Natural killer cell treated with Interleukin-12 subunit alpha and Interleukin-12 subunit beta and Interleukin-15 and Interleukin-18, amount 100 ng/mL, for 72 hours (primary cell): Measurements from ENCODE around the gene CTDP1. TPM values are rescaled to one million over a fixed set of nuclear protein-coding genes. Genes with fewer than 3 reads are reported as not detected.
A peak's percentile ranks its signal among the peaks of the same experiment; 100 is the strongest.

ENCODE experiments used
- ATAC-seq, 2 donors: fragments of 150-1000 bp; cut with Tn5 transposase in 1 of 2; sonication (Bioruptor Pico), chemical (Tn5 transposase) in 1 of 2; 2 replicates each; pipeline ENCODE4 v1.10.0; 2021
- DNase-seq: peaks from one replicate; pipeline ENCODE4 v3.0.0; 2022; ENCODE audit warnings: low spot score
- H3K27ac Mint-ChIP-seq, 2 donors: 1 replicate in 1 of 2; 2 replicates in 1 of 2; pipeline ENCODE4 v1.8.0; 2022; ENCODE audit warnings: mixed read lengths in 2 of 2, mild to moderate bottlenecking in 1 of 2, moderate library complexity in 1 of 2
- H3K27me3 Mint-ChIP-seq, 2 donors: 1 replicate in 1 of 2; 2 replicates in 1 of 2; pipeline ENCODE4 v1.8.0; 2022; ENCODE audit warnings: mixed read lengths in 2 of 2
- H3K36me3 Mint-ChIP-seq: one replicate; pipeline ENCODE4 v1.8.0; 2022; ENCODE audit warnings: mixed read lengths
- H3K4me1 Mint-ChIP-seq, 2 donors: 1 replicate in 1 of 2; 2 replicates in 1 of 2; pipeline ENCODE4 v1.8.0; 2022; ENCODE audit warnings: low read depth in 2 of 2, mixed read lengths in 2 of 2, mild to moderate bottlenecking in 1 of 2
- H3K4me3 Mint-ChIP-seq: one replicate; pipeline ENCODE4 v1.8.0; 2022; ENCODE audit warnings: mixed read lengths
- H3K9me3 Mint-ChIP-seq: 2 replicates; pipeline ENCODE4 v1.8.0; 2022; ENCODE audit warnings: mixed read lengths
- total RNA-seq, 2 donors: library from RNA; stranded (reverse); gene quantifications; one replicate each; pipeline ENCODE4 v1.2.3, GENCODE V29; 2022

CTDP1 gene, protein sequence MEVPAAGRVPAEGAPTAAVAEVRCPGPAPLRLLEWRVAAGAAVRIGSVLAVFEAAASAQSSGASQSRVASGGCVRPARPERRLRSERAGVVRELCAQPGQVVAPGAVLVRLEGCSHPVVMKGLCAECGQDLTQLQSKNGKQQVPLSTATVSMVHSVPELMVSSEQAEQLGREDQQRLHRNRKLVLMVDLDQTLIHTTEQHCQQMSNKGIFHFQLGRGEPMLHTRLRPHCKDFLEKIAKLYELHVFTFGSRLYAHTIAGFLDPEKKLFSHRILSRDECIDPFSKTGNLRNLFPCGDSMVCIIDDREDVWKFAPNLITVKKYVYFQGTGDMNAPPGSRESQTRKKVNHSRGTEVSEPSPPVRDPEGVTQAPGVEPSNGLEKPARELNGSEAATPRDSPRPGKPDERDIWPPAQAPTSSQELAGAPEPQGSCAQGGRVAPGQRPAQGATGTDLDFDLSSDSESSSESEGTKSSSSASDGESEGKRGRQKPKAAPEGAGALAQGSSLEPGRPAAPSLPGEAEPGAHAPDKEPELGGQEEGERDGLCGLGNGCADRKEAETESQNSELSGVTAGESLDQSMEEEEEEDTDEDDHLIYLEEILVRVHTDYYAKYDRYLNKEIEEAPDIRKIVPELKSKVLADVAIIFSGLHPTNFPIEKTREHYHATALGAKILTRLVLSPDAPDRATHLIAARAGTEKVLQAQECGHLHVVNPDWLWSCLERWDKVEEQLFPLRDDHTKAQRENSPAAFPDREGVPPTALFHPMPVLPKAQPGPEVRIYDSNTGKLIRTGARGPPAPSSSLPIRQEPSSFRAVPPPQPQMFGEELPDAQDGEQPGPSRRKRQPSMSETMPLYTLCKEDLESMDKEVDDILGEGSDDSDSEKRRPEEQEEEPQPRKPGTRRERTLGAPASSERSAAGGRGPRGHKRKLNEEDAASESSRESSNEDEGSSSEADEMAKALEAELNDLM
- 10 to 100 TPM; 36.6 to 45.3 TPM for total RNA-seq

DNA sequence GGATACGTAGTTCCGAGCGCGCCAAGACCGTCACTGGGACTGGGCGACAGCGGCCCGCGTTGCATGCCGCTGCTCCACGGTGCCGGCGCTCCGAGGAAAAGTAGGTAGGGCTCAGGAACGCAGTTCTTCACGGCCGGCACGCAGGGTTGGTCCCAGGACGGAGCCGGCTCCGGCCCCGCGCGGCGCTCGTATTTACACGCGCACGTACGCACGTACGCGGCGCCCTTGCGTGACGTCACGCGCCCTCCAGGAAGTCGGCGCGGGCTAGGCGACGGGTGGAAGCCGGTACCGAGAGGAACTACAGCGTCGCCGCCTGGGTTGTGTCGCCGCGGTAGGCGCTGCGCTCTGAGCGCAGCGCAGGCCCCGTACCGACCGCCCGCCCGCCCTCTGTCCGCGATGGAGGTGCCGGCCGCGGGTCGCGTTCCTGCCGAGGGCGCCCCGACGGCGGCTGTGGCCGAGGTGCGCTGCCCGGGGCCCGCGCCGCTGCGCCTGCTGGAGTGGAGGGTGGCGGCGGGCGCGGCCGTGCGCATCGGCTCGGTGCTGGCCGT is at the start of gene CTDP1:
TSS of gene CTDP1 (plus strand) at position 252 of the 548 bp plus-strand sequence. CDS start at position 397, 145 bp downstream.
- DNase-seq (peak; percentile 93), ATAC-seq (peak; percentile 80 to 84)
- Mint-ChIP-seq H3K4me3 (peak within 1 kb of the TSS; percentile 93), H3K36me3 (peaks cover 5% of the 10 kb centered on the region), H3K9me3 (no peaks in the 10 kb centered on the region), H3K27me3 (no peaks in the 10 kb centered on the region), H3K4me1 (peaks cover 43 to 45% of the 10 kb centered on the region in 2 donors), H3K27ac (peak within 1 kb of the TSS; percentile 97 to 98)

DNA sequence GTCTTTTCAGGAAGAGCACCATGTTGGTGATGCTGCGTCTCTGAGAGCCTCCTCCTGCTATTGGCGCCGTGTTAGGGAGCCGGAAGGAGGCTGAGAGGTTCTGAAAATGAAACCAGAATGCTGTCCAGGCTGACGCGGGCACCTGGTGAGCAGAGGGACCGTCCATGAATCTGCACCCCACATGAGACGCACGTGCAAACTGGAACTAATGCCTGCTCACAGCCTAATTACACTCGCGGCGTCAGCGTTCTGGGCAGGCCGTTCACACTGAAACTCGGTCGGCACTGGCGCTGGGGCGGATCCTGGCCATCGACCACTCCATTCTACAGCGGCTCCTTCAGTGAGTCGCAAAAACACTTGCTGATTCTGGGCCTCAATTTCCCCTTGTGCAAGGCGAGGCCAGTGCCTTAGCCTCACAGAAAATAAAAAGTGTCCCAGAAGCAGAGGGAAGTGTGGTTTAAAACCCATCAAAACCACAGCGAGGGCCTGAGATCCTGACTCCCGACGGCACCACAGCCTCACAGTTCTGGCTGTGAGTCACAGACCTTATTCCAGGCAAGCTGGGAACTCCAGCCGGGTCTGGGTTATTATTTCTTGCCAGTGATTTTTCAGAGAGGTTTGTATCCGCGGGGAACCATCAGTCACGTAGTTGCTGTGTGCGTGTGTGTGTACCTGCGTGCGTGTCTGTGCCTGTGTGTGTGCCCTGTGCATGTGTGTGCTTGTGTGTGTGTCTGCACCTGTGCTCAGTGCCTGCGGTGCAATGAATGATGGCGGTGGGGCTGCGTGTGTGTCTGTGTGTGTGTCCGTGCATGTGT is 49.1 kb upstream of the CTDP1 start:
- ATAC-seq, result no peak
- Mint-ChIP-seq H3K27ac (peak overlapping the region; percentile 11 to 22), H3K9me3 (peaks cover 13% of the 10 kb centered on the region), H3K27me3 (peaks cover 18 to 20% of the 10 kb centered on the region in 2 donors), H3K4me3 (peak overlapping the region; percentile 26), H3K4me1 (peaks cover 21 to 25% of the 10 kb centered on the region in 2 donors), H3K36me3 (no peaks in the 10 kb centered on the region)
- no peak for DNase-seq

DNA sequence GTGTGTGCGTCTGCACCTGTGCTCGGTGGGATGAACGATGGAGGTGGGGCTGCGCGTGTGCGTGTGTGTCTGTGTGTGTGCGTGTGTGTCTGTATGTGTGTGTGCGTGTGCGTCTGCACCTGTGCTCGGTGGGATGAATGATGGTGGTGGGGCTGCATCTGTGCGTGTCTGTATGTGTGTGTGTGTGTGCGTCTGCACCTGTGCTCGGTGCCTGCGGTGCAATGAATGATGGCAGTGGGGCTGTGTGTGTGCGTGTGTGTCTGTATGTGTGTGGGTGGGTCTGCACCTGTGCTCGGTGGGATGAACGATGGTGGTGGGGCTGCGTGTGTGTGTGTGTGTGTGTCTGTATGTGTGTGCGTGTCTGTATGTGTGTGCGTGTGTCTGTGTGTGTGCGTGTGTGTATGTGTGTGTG is 48.5 kb upstream of the CTDP1 start:
- ATAC-seq (no peak), DNase-seq (no peak)
- peak overlapping the region; percentile 26 for H3K4me3 Mint-ChIP-seq
- H3K4me1 Mint-ChIP-seq, result peaks cover 21 to 25% of the 10 kb centered on the region in 2 donors
- peaks cover 13% of the 10 kb centered on the region for H3K9me3 Mint-ChIP-seq
- no peaks in the 10 kb centered on the region for H3K36me3 Mint-ChIP-seq
- H3K27me3 Mint-ChIP-seq, result peaks cover 16 to 17% of the 10 kb centered on the region in 2 donors
- H3K27ac Mint-ChIP-seq, result peak overlapping the region; percentile 11 to 22

DNA sequence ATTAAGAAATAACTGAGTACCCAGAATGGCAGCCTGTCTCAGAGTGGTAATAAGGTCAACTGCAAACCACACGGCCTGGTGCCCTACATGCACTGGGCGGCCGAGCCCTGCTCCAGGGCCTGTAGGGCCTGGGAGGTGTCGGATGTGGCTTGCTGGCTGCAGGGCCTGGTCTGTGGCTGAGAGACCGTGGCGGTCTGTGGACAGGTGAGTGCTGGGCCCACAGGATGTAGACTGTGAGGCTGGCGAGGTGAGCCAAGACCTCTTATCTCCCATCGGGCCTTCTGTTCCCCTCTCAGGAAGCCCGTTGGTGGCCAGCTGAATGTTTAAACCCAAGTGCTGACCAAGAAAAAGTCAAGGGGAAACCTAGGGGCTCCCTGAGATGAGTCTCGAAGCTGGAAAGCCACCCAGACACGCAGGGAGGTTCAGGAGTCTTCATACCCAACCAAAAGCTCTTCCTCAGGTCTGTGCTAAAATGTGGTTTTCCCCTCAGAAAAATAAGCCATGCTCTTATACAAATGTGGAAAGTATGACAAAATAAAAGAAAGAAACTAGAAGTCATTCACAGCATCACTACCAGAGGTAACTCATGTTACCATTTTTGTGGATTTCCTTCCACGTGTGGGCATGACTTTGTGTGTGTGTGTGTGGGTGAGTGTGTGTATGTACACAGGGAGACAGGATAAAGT is 47.7 kb upstream of the CTDP1 start:
- peaks cover 14 to 17% of the 10 kb centered on the region in 2 donors for H3K27me3 Mint-ChIP-seq
- H3K4me1 Mint-ChIP-seq, result peaks cover 21 to 25% of the 10 kb centered on the region in 2 donors
- peaks cover 13% of the 10 kb centered on the region for H3K9me3 Mint-ChIP-seq
- peak; percentile 71 to 74 for ATAC-seq
- no peak for DNase-seq
- no peaks in the 10 kb centered on the region for H3K36me3 Mint-ChIP-seq
- peak overlapping the region; percentile 13 for H3K4me3 Mint-ChIP-seq
- peak overlapping the region; percentile 20 to 22 for H3K27ac Mint-ChIP-seq

DNA sequence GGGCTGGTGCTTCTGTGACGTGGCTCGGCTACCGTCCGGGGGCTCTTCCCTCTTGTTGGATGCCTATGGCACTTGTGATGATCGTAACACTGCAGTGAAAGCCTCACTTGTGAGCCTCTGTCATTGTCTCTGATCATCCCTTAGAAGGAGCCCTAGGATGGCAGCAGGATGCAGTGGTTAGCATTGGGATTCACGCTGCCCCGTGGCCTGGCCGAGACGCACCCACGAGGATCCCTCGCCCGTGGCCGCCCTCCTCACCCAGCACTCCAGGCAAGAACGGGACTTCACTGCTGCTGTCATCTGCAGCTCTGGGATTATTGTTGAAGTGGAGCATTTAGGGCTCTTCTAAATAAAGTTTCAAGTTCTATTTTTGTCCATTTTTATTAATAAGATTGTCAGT is 46.8 kb upstream of the CTDP1 start:
- DNase-seq (no peak), ATAC-seq (no peak)
- no peaks in the 10 kb centered on the region for H3K36me3 Mint-ChIP-seq
- peaks cover 13% of the 10 kb centered on the region for H3K9me3 Mint-ChIP-seq
- H3K27ac Mint-ChIP-seq, result no peak overlapping the region
- no peak overlapping the region for H3K4me3 Mint-ChIP-seq
- H3K4me1 Mint-ChIP-seq, result peaks cover 21 to 25% of the 10 kb centered on the region in 2 donors
- H3K27me3 Mint-ChIP-seq, result peaks cover 13 to 17% of the 10 kb centered on the region in 2 donors

DNA sequence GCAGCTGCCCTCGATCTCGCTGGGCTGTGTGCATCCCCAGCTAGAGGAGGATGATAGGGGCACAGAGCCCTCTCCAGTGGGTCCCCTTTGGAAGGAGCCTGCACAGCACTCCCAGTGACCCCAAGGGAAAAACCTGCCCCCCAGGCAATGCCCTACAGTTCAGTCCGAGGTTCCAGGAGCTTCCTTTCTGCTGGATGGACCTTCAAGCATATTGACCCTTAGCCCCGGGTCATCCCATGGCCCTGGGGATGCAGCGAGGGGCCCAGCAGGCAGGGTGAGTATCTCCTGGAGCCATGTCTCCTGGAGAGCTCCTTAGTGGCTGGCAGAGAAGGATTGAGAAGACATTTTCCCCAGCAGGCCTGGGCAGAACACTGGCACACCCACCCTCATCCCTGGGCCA is 45.4 kb upstream of the CTDP1 start:
- H3K27me3 Mint-ChIP-seq, result peaks cover 8 to 9% of the 10 kb centered on the region in 2 donors
- H3K27ac Mint-ChIP-seq, result no peak overlapping the region
- no peaks in the 10 kb centered on the region for H3K36me3 Mint-ChIP-seq
- ATAC-seq (no peak), DNase-seq (no peak)
- H3K4me3 Mint-ChIP-seq, result no peak overlapping the region
- H3K4me1 Mint-ChIP-seq, result peaks cover 21 to 25% of the 10 kb centered on the region in 2 donors
- H3K9me3 Mint-ChIP-seq, result peaks cover 13% of the 10 kb centered on the region

DNA sequence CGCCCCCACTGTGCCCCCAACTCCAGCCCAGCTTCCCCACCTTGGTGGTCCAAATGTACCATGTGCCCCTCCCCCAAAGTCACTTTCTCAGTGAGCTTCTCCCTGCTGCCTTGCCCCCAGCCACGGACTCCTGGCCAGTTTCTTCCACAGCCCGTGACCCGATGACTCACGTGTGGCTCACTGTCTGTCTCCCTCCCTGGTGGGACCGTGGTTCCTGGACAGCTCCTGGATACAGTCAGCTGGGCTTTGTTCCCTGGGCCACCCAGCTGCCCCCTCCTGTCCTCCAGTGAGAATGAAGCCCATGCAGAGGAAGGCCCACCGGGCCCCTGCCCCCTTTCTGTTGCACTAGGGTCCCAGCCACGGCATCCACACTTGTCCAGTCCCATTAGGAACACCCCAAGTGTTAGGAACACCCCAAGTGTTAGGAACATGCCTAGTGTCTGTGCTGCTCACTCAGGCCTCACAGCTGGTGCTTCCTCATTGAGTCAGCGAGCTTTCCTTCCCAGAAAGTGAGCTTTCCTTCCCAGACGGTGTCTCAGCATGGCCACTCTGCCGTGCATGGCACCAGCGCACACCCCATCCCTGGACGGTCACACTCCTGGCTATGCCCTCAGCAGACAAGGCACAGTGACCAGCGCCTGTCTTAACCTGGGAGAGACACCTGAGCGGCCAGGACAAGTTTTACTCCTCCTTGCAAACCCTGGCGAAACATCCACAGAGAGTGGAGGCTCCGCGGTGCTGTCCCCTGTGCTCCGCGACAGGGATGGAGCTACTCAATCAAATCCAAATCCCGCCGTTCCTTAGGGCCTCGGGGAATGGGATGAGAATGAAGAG is 44.8 kb upstream of the CTDP1 start:
- Mint-ChIP-seq H3K36me3 (no peaks in the 10 kb centered on the region), H3K27me3 (peaks cover 8 to 9% of the 10 kb centered on the region in 2 donors), H3K4me1 (peaks cover 21 to 25% of the 10 kb centered on the region in 2 donors), H3K27ac (no peak overlapping the region), H3K4me3 (no peak overlapping the region), H3K9me3 (peaks cover 13% of the 10 kb centered on the region)
- no peak for DNase-seq
- ATAC-seq, result no peak

DNA sequence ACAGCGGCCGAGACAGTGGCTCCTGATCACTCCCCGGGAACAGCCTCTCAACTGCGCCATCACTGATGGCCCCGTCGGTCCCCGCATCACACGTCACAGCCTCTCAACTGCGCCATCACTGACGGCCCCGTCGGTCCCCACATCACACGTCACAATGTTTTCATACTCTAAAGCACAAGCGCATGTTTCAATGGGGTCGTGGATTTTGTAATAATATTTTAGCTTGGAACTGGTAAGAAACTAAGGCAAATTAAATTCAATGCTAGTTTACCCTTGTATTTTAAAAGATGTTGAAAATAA is 44.2 kb upstream of the CTDP1 start:
- H3K27me3 Mint-ChIP-seq, result peaks cover 8 to 10% of the 10 kb centered on the region in 2 donors
- peaks cover 21 to 25% of the 10 kb centered on the region in 2 donors for H3K4me1 Mint-ChIP-seq
- DNase-seq (no peak), ATAC-seq (no peak)
- no peak overlapping the region for H3K27ac Mint-ChIP-seq
- H3K36me3 Mint-ChIP-seq, result no peaks in the 10 kb centered on the region
- H3K4me3 Mint-ChIP-seq, result no peak overlapping the region
- H3K9me3 Mint-ChIP-seq, result peaks cover 13% of the 10 kb centered on the region

DNA sequence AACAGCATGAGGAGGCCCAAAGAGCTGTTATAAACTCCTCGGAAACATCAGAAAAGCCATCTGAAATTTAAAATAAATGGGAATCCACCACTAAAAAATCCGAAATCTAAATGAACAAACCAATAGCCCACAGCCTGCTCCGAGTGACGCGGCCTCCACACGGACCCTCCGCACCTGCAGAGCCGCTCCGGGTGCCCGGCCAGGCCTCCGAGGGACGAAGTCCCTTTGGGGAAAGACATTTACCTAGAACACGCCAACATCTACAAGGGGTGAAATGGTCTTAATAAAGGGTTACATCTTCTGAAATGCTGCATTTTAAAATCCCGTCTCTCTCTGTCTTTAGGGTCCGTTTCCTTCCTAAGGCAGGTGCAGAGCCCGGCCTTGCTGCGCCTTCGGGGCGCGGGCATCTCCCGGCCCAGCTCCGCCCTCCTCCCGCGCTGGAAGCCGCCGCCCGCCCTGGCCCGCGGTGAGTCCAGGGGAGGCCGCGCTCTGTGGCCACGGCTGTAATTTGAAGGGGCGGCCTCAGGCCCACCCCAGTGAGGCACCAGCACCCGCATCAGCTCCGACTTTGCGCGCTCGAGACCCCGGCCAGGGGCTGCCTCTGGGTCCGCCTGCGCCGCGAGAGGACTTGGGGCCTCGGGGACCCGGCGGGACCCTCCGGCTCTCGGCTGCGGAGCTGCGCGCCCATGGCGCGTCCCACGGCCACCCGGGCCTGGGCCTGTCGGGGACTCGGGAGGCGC is 42.3 kb upstream of the CTDP1 start:
- Mint-ChIP-seq H3K4me3 (no peak overlapping the region), H3K27me3 (peaks cover 0 to 12% of the 10 kb centered on the region in 2 donors), H3K4me1 (peaks cover 5 to 8% of the 10 kb centered on the region in 2 donors), H3K9me3 (peaks cover 8% of the 10 kb centered on the region), H3K27ac (no peak overlapping the region), H3K36me3 (no peaks in the 10 kb centered on the region)
- DNase-seq (no peak), ATAC-seq (no peak)

DNA sequence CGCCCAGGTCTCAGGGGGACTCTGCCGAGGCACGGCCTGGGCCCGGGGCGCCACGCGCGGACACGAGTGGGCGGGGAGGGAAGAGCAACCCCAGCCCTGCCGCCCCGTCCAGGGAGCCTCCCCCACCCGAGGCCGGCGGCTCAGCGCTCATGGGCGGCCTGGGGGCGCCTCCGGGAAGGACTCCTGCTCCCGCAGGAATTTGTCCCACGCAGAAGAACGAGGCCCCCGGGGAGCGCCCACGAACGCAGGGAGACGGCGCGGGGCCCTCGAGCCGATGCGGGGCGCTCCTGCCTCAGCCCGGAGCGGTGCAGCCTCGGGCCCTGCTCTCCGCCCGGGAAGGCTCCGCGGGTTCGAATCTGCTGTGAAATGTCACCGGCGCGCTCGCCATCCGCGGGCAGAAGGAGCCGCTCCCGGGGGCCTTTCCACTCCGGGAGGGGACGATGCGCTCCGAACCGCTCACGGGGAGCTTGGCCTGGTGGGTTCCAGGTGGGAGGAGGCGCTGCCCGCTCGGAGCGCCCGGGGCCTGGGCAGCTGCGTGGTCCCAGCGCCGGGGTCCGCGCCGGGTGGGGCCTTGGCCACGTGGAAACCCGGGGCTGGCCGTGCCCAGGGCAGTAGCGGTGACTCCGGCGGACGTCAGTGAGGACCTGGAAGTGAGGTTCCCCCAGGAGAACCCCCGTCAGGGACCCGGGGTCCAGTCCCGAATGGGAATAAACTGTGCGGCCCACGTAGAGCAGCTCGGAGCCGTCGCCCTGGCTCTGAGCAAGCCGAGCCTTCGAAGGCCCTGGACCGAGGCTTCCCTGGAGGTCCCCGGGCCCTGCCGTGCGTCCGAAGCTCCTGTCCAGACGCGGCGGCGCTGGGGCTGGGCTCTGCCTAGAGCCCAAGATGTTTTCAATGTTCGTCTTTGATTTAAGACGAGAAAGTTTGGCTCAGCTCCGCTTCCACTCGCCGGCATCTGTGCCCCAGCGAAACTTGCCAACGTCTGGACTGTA is 41.4 kb upstream of the CTDP1 start:
- no peak for ATAC-seq
- no peak overlapping the region for H3K27ac Mint-ChIP-seq
- DNase-seq, result no peak
- peaks cover 5 to 8% of the 10 kb centered on the region in 2 donors for H3K4me1 Mint-ChIP-seq
- peaks cover 0 to 12% of the 10 kb centered on the region in 2 donors for H3K27me3 Mint-ChIP-seq
- no peak overlapping the region for H3K4me3 Mint-ChIP-seq
- peaks cover 8% of the 10 kb centered on the region for H3K9me3 Mint-ChIP-seq
- H3K36me3 Mint-ChIP-seq, result no peaks in the 10 kb centered on the region
